ENCODE data around the gene RAVER2. TPM values are rescaled to one million over a fixed set of nuclear protein-coding genes. Genes with fewer than 3 reads are reported as not detected.

Gene RAVER2
- total RNA-seq, 2 experiments from 2014 or later: 2.9 to 3.2 TPM

DNA sequence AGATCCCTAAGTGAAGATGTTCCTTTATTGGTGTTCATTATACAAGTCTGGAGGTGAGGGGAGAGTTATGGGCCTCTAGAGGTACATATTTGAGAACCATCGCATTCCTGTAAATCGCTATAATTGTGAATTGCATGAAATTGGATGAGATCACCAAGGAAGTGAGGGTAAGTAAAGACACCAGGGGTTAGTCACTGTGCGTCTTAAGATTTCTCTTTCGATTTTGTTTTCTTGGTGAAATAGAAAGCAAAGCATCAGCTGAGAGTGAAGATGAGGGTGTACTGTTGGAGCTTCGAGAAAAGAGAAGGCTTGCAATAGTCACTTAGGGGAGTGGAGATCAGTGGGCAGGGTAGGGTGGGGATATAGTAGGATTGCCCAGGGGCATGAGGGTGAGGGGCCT lies 82.1 kb downstream of the RAVER2 start:
- Mint-ChIP-seq H3K4me1 (ENCODE audit: low read depth) (peaks cover 45% of the 10 kb centered on the region), H3K27ac (peak overlapping the region; percentile 82), H3K27me3 (no peaks in the 10 kb centered on the region), H3K4me3 (peak overlapping the region; percentile 39), H3K36me3 (no peaks in the 10 kb centered on the region), H3K9me3 (no peaks in the 10 kb centered on the region)
- no peak for DNase-seq
- intact Hi-C loops (cut with micrococcal nuclease): loop anchor here (1.0 to 10.0 kb wide), 6 partner anchors 140 to 858 kb away; partner anchors contain the start of genes CACHD1 and JAK1
- ChIA-PET CTCF (interaction anchor here (0.7 to 6.9 kb wide), 5 partner anchors 137 to 558 kb away, joined by 3 to 40 read pairs (median 3); no protein-coding TSS in a partner anchor), POLR2A (no interaction called here)

DNA sequence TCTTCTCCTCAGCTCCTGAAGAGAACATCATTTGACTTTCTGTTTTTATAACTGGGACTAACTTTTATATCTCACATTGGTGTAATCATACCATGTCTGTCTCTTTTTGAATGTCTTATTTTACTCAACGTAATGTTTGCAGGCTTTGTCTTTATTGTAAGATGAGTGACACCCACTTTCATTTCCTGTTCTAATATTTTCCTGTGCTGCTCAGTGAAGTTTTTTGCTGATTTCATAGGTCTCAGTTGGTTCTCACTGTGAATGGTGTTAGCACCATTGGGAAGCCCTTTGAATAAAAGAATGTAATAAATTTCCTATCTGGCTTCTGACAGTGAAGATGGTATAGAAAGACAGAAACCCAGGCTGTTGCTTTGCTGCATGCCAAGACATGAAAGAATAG lies 84.0 kb downstream of the RAVER2 start:
- Mint-ChIP-seq H3K9me3 (no peaks in the 10 kb centered on the region), H3K36me3 (peaks cover 5% of the 10 kb centered on the region), H3K27ac (peak overlapping the region; percentile 71), H3K27me3 (no peaks in the 10 kb centered on the region), H3K4me1 (ENCODE audit: low read depth) (peaks cover 45% of the 10 kb centered on the region), H3K4me3 (no peak overlapping the region)
- no peak for DNase-seq
- ChIA-PET POLR2A (interaction anchor here (1.9 kb wide), 1 partner anchor 137 kb away, joined by 5 read pairs; no protein-coding TSS in a partner anchor), CTCF (interaction anchor here (0.7 to 6.9 kb wide), 3 partner anchors 123 to 246 kb away, joined by 3 to 40 read pairs (median 4); no protein-coding TSS in a partner anchor)
- intact Hi-C loops (cut with micrococcal nuclease): loop anchor here (2.0 to 10.0 kb wide), 4 partner anchors 48 to 856 kb away; partner anchors contain the start of gene CACHD1

DNA sequence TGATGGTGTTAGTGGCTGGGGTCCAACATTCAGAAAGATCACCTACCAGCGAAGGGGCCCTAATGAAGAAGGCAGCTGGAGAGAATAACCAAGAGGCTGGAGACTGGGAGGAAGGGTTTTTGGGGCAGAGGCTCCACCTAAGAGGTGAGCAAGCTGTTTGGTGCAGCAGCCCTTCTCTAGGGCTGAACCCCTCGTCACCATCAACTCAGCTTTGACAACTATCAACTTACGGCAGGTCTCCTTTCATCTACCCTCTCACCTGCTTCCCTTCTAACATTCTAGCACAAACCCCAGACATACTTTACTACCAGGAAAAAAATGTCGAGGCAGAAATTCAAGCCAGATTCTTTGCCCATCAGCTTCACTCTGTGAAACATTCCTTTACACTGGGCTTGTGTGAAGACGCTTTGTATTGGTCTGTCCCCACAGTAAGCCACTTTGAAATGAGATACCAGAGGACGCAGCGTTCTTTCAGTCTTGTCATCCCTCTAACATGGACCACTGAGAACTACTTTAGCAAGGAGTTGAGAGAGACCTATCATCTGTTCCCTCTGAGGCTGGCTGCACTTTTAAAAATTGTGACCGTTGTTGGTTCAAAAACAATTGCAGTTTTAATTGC lies 84.6 kb downstream of the RAVER2 start:
- DNase-seq: no peak
- Mint-ChIP-seq H3K4me1 (ENCODE audit: low read depth) (peaks cover 42% of the 10 kb centered on the region), H3K4me3 (no peak overlapping the region), H3K27me3 (no peaks in the 10 kb centered on the region), H3K9me3 (no peaks in the 10 kb centered on the region), H3K36me3 (peaks cover 11% of the 10 kb centered on the region), H3K27ac (peak overlapping the region; percentile 43)
- intact Hi-C loops (cut with micrococcal nuclease): loop anchor here (2.0 to 10.0 kb wide), 4 partner anchors 47 to 855 kb away; partner anchors contain the start of gene CACHD1
- ChIA-PET CTCF (interaction anchor here (0.7 to 1.0 kb wide), 2 partner anchors 124 to 561 kb away, joined by 3 read pairs; no protein-coding TSS in a partner anchor), POLR2A (no interaction called here)

DNA sequence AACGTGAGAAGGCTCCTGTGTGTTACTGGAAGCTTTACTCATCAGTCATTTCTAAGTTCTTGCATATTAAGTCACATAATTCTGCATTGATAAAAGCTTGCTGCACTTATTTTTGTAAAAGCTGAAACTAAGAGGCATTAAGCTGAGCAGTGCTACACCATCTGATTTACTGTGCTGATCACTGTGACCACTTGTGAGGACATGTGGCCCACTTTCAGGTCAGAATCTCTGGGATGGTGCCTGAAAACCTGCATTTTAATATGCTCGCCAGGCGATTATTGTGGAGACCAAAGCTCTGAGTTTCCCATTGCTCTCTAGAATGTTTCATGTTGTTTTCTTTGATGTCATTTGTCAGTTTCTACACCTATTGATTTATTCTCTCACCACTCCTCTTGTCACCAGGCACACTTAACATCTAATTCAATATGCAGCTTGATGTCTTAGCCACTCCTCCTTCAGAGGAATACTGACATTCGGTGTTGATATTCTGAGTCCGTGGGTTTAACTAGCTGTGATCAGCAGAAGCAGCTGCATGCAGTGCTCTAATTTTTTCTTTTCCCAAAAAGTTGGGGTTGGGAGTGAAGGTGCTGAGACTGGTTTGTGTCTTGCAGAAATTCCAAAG lies 85.3 kb downstream of the RAVER2 start:
- Mint-ChIP-seq H3K4me1 (ENCODE audit: low read depth) (peaks cover 42% of the 10 kb centered on the region), H3K36me3 (peaks cover 14% of the 10 kb centered on the region), H3K27ac (no peak overlapping the region), H3K4me3 (no peak overlapping the region), H3K9me3 (no peaks in the 10 kb centered on the region), H3K27me3 (no peaks in the 10 kb centered on the region)
- POLR2A ChIA-PET: no interaction called here
- intact Hi-C loops (cut with micrococcal nuclease): no loop called here
- no peak for DNase-seq
- CTCF ChIA-PET: interaction anchor here (1.0 kb wide), 1 partner anchor 562 kb away, joined by 3 read pairs; no protein-coding TSS in a partner anchor

DNA sequence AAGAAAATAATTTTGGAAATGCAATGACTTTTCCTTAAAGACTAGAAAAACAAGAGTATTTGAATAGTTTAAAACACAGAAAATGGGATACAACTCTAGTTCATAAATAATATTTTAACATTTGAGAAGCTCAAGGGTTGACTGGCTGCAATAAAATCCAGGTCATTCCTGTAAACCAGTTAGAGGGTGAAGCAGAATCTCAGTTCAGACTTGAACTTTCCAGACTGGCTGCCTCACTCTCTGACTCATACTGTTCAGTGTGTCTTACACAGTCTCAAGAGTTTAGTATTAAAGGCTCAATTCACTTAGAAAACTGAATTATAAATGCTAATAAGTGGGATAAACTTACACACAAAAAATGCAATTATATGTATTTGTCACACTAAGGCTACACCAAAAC lies 89.9 kb downstream of the RAVER2 start:
- intact Hi-C loops (cut with micrococcal nuclease): no loop called here
- Mint-ChIP-seq H3K27ac (no peak overlapping the region), H3K4me1 (ENCODE audit: low read depth) (peaks cover 7% of the 10 kb centered on the region), H3K9me3 (no peaks in the 10 kb centered on the region), H3K36me3 (peaks cover 29% of the 10 kb centered on the region), H3K27me3 (no peaks in the 10 kb centered on the region), H3K4me3 (no peak overlapping the region)
- ChIA-PET CTCF (interaction anchor here (1.1 kb wide), 1 partner anchor 241 kb away, joined by 3 read pairs; no protein-coding TSS in a partner anchor), POLR2A (no interaction called here)
- no peak for DNase-seq

DNA sequence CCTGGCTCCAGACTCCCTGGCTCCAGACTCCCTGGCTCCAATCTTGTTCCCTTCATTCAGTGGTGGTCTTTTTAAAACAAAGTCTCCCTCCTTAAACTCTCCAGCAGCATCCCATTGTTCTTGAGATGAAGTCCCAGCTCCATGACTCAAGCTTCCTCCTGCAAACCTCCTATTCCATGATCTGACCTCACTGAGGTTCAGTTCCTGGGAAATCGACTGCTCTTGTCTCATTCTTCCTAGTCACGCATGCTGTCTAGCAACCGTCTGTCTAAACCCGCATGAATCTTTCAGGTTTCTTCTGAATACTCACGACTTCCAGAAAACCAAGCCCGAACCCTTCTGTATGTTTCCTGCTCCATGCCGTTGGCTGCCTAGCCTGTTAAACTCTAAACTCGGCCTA lies 91.9 kb downstream of the RAVER2 start:
- Mint-ChIP-seq H3K27ac (no peak overlapping the region), H3K36me3 (peaks cover 42% of the 10 kb centered on the region), H3K27me3 (no peaks in the 10 kb centered on the region), H3K9me3 (no peaks in the 10 kb centered on the region), H3K4me1 (ENCODE audit: low read depth) (no peaks in the 10 kb centered on the region), H3K4me3 (no peak overlapping the region)
- ChIA-PET POLR2A (no interaction called here), CTCF (no interaction called here)
- intact Hi-C loops (cut with micrococcal nuclease): no loop called here
- no peak for DNase-seq

DNA sequence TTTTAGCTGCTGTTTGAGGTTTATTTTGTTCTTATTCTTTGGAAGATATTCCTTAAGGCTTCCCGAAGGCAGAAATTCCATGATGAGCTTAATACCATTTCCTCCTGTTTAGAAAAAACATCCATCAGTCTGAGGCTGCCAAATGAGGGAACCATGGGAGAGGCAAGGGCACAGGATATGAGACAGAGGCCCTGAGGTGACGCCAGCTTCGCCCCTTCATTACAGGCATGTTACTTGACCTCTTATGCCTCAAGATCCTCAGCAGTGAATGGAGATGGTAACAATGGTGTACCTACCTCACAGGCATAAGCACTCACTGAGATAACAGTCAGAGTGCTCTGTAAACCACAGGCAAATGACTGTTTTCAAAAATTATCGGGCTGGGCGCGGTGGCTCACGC lies 93.6 kb downstream of the RAVER2 start:
- Mint-ChIP-seq H3K36me3 (peaks cover 41% of the 10 kb centered on the region), H3K4me3 (no peak overlapping the region), H3K4me1 (ENCODE audit: low read depth) (no peaks in the 10 kb centered on the region), H3K27me3 (no peaks in the 10 kb centered on the region), H3K9me3 (no peaks in the 10 kb centered on the region), H3K27ac (no peak overlapping the region)
- CTCF ChIA-PET: no interaction called here
- no peak for DNase-seq
- intact Hi-C loops (cut with micrococcal nuclease): no loop called here
- POLR2A ChIA-PET: no interaction called here

DNA sequence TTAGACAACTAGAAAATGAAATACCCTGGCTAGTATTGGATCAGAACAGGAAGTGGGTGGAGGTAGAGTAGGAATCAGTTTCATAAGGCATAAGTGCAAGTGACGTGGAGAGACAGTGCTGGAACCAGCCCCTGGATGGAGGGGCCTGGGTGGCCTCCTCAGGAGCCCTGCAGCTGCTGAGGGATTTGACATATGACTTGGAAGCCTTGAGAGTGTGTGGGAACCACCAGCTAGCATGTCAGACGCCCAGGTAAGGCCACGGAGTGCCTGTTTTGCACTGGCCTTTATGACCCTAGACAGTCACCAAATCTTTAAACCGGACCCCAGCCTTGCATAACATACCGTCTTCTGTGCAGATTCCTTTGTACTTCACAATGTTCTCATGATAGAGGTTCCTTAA lies 94.4 kb downstream of the RAVER2 start:
- Mint-ChIP-seq H3K4me1 (ENCODE audit: low read depth) (no peaks in the 10 kb centered on the region), H3K27me3 (no peaks in the 10 kb centered on the region), H3K27ac (no peak overlapping the region), H3K9me3 (no peaks in the 10 kb centered on the region), H3K36me3 (peaks cover 37% of the 10 kb centered on the region), H3K4me3 (no peak overlapping the region)
- no peak for DNase-seq
- CTCF ChIA-PET: interaction anchor here (1.2 kb wide), 1 partner anchor 235 kb away, joined by 3 read pairs; no protein-coding TSS in a partner anchor
- POLR2A ChIA-PET: no interaction called here
- intact Hi-C loops (cut with micrococcal nuclease): no loop called here

DNA sequence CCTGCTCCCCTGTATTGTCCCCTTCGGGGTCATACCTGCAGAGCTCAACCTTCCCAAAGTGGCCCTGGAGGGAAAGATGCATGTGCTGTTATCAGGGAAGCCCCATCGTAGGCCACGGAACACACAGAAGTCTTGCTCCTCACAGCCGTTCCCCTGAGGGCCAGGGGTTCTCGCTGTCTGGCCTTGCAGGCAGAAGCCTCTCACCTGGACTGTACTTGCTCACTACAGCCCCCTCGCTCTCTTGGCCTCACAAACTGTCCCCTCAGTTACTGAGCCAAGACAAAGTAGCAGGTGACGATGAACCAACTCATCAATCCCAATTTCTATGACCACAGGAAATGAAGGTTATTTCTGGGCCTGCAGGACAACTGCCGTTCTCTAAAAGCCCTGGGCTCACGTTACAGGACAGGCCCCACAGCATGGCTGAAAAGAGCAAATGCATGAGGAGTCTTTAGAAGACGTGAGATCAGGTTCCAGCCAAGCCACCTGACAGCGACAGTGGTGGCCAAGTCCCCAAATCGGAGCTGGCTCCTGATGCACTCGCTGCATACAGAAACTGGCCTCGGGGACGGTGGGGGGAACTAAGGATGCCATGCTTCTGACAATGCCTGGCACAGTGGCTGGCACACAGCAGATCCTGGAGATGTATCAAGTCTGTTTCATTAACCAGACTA lies 95.0 kb downstream of the RAVER2 start:
- intact Hi-C loops (cut with micrococcal nuclease): no loop called here
- Mint-ChIP-seq H3K9me3 (no peaks in the 10 kb centered on the region), H3K36me3 (peaks cover 36% of the 10 kb centered on the region), H3K4me1 (ENCODE audit: low read depth) (no peaks in the 10 kb centered on the region), H3K27me3 (no peaks in the 10 kb centered on the region), H3K27ac (no peak overlapping the region), H3K4me3 (no peak overlapping the region)
- DNase-seq: no peak
- ChIA-PET CTCF (interaction anchor here (1.2 kb wide), 1 partner anchor 235 kb away, joined by 3 read pairs; no protein-coding TSS in a partner anchor), POLR2A (no interaction called here)

DNA sequence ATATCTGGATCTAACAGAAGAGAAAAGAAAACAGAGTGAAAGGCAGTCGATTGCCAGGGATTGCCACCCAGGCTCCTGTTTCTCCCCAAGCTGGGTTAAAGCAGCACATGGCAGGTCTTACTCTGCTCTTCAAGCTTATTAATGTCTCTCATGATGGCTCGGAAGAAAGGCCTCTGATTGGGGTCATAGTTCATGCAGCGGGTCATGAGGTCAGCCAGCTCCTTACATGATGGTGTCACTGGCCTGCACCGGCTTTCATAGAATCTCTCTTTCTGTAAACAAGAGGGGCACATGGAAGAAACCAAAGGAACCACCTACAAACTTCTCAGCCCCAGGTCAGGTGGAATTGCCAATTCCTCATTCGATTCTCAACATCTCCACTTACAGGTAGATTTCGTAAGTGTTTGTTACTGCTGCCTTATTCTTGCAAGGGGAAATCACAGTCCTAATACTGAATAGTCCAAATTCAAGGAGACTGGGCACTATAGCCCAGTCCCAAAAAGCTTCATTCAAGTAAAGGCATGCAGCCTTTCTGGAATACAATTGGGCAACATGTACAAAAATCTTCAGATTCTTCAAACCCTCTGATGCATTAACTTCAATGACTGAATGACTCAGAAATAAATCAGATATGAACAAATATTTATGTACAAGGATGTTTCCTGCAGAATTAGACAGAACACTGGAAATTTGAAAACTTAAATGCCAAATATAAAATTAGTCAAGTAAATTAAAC lies 96.6 kb downstream of the RAVER2 start:
- intact Hi-C loops (cut with micrococcal nuclease): no loop called here
- ChIA-PET CTCF (no interaction called here), POLR2A (no interaction called here)
- no peaks in the 10 kb centered on the region for H3K27me3 Mint-ChIP-seq
- DNase-seq: no peak
- H3K9me3 Mint-ChIP-seq: no peaks in the 10 kb centered on the region
- no peak overlapping the region for H3K27ac Mint-ChIP-seq
- H3K4me3 Mint-ChIP-seq: no peak overlapping the region
- H3K4me1 Mint-ChIP-seq (ENCODE audit: low read depth): no peaks in the 10 kb centered on the region
- peaks cover 42% of the 10 kb centered on the region for H3K36me3 Mint-ChIP-seq

DNA sequence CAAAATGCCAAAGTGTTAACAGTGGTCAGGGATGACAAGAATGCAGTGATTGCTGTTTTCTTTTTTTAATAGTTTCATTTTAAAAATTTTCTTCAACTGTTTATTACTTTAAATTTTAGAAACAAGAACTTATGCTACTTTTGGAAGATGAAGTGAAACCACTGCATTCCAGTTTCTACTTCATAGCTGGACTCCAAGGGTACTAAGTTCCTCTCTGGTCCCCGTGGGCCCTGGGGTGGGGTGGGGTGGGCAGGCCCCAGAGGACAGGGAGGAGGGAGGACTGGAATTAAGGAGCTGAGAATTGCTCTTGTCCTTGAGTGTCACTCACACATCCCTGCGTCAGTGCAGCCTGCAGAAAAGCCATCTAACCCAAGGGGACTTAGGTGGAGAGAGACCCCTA lies 97.3 kb downstream of the RAVER2 start:
- Mint-ChIP-seq H3K36me3 (peaks cover 42% of the 10 kb centered on the region), H3K9me3 (no peaks in the 10 kb centered on the region), H3K4me3 (no peak overlapping the region), H3K4me1 (ENCODE audit: low read depth) (no peaks in the 10 kb centered on the region), H3K27ac (no peak overlapping the region), H3K27me3 (no peaks in the 10 kb centered on the region)
- intact Hi-C loops (cut with micrococcal nuclease): no loop called here
- ChIA-PET CTCF (no interaction called here), POLR2A (no interaction called here)
- no peak for DNase-seq

DNA sequence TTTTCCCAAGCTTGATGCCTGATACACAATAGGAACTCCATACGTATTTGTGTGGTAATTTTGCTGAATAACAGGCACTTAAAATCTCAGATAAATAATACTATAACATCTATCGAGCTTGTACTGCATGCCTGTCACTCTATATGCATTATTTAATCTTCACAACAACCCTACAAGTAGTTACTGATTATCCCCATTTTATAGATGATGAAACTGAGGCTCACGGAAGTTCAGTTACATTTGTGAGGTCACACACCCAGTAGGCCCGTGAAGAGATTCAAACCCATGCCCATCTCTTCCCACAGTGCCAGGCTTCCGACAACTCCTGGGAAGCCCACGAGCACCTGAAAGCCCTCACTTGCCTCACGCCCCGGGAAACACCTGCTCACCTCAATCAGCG lies 98.8 kb downstream of the RAVER2 start:
- Mint-ChIP-seq H3K4me1 (ENCODE audit: low read depth) (no peaks in the 10 kb centered on the region), H3K9me3 (no peaks in the 10 kb centered on the region), H3K4me3 (no peak overlapping the region), H3K36me3 (peaks cover 36% of the 10 kb centered on the region), H3K27ac (no peak overlapping the region), H3K27me3 (no peaks in the 10 kb centered on the region)
- no peak for DNase-seq
- CTCF ChIA-PET: no interaction called here
- intact Hi-C loops (cut with micrococcal nuclease): no loop called here
- POLR2A ChIA-PET: interaction anchor here (0.7 kb wide), 1 partner anchor 68 kb away, joined by 3 read pairs; no protein-coding TSS in a partner anchor

Data from activated CD4-positive, alpha-beta memory T cell treated with anti-CD3 and anti-CD28 coated beads for 36 hours (primary cell).